Uterus (tissue), 2 donors: ENCODE results near the gene SMIM34.
"Not testable (repeated sequence)": the region's sequence is repeated elsewhere in the genome, so short reads cannot be mapped to it uniquely, and the experiment has no call there.

Experiments used
- POLR2A ChIP-seq, 2 donors: fragments of 450-650 bp; IDR thresholded peaks; one replicate each; pipeline ENCODE4 v1.6.1; 2016; ENCODE audit warnings: antibody characterized with exemption in 2 of 2, mild to moderate bottlenecking in 1 of 2, moderate library complexity in 1 of 2
- TF ChIP-seq, protein P1 (sequence below), 4 experiments: fragments of 200-600 bp in 2 of 4; fragments of 450-650 bp in 2 of 4; sonication (generic) in 2 of 4; IDR thresholded peaks; one replicate each; pipeline ENCODE4 v1.5.1; 2016 to 2019; ENCODE audit warnings: antibody characterized with exemption in 4 of 4, mild to moderate bottlenecking in 2 of 4, moderate library complexity in 1 of 4

GRCh38 chr21:34443486-34443885 is 19.7 kb upstream of the SMIM34 start:
- TF ChIP-seq, protein P1, sequence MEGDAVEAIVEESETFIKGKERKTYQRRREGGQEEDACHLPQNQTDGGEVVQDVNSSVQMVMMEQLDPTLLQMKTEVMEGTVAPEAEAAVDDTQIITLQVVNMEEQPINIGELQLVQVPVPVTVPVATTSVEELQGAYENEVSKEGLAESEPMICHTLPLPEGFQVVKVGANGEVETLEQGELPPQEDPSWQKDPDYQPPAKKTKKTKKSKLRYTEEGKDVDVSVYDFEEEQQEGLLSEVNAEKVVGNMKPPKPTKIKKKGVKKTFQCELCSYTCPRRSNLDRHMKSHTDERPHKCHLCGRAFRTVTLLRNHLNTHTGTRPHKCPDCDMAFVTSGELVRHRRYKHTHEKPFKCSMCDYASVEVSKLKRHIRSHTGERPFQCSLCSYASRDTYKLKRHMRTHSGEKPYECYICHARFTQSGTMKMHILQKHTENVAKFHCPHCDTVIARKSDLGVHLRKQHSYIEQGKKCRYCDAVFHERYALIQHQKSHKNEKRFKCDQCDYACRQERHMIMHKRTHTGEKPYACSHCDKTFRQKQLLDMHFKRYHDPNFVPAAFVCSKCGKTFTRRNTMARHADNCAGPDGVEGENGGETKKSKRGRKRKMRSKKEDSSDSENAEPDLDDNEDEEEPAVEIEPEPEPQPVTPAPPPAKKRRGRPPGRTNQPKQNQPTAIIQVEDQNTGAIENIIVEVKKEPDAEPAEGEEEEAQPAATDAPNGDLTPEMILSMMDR (IDR thresholded peaks at IDR 0.05) = not testable (repeated sequence)
- TF ChIP-seq POLR2A (IDR thresholded peaks at IDR 0.05) = not testable (repeated sequence)
